Thyroid gland (tissue), 4 donors: ENCODE measurements around the gene ILRUN. TPM values are rescaled to one million over a fixed set of nuclear protein-coding genes. Genes with fewer than 3 reads are reported as not detected.
A peak's percentile ranks its signal among the peaks of the same experiment; 100 is the strongest.
"Not testable (repeated sequence)": the region's sequence is repeated elsewhere in the genome, so short reads cannot be mapped to it uniquely, and the experiment has no call there.

Experiments used
- DNase-seq, 2 donors: peaks; one replicate each; pipeline ENCODE4 v3.0.0-alpha.2; 2019
- H3K27ac ChIP-seq, 3 donors: fragments of 200-600 bp; sonication (generic); 1 replicate in 2 of 3; 2 replicates in 1 of 3; pipeline ENCODE4 v1.5.1; 2016 to 2019; ENCODE audit warnings: mild to moderate bottlenecking in 1 of 3, moderate library complexity in 1 of 3
- H3K27me3 ChIP-seq: fragments of 200-600 bp; sonication (generic); one replicate; pipeline ENCODE4 v1.5.1; 2019
- H3K36me3 ChIP-seq, 2 donors: fragments of 200-600 bp; sonication (generic); one replicate each; pipeline ENCODE4 v1.5.1; 2016 to 2019
- H3K4me1 ChIP-seq, 2 donors: fragments of 200-600 bp; sonication (generic); one replicate each; pipeline ENCODE4 v1.5.1; 2017 to 2019
- H3K4me3 ChIP-seq, 3 donors: fragments of 200-600 bp; sonication (generic); replicated peaks in 1 of 3; 1 replicate in 2 of 3; 2 replicates in 1 of 3; pipeline ENCODE4 v1.5.1; 2016; ENCODE audit warnings: mild to moderate bottlenecking in 1 of 3
- H3K9me3 ChIP-seq: fragments of 200-600 bp; sonication (generic); one replicate; pipeline ENCODE4 v1.5.1; 2017
- POLR2A ChIP-seq, 2 donors: fragments of 450-650 bp; IDR thresholded peaks; one replicate each; pipeline ENCODE4 v1.6.1; 2017; ENCODE audit warnings: antibody characterized with exemption in 2 of 2, mild to moderate bottlenecking in 2 of 2, moderate library complexity in 1 of 2
- WGBS, 2 donors: methylation state at CpG; one replicate each; pipeline ENCODE4 v1.1.5; 2017; 5-methylcytosine and 5-hydroxymethylcytosine counted together
- intact Hi-C: fragments of 100-400 bp; cut with DNase I; formaldehyde crosslinking; loops from one replicate; pipeline ENCODE4 v1.15.1; 2023
- small RNA-seq: library from RNA; depleted of rRNA; stranded (forward); fragments of <200 nt; gene quantifications from one replicate; pipeline ENCODE3, GENCODE V24; 2016
- total RNA-seq, 4 donors: library from RNA; depleted of rRNA; stranded (reverse); fragments of >200 nt; gene quantifications; one replicate each; pipeline ENCODE4 v1.2.3, GENCODE V29; 2016
- TF ChIP-seq, protein P1 (sequence below), 6 experiments: fragments of 200-600 bp in 3 of 6; fragments of 450-650 bp in 3 of 6; sonication (generic) in 3 of 6; IDR thresholded peaks; one replicate each; pipeline ENCODE4 v1.5.1; 2016 to 2019; ENCODE audit warnings: antibody characterized with exemption in 6 of 6, mild to moderate bottlenecking in 2 of 6, inconsistent platforms in 1 of 6, moderate library complexity in 1 of 6

ILRUN gene
- total RNA-seq, 4 donors from 2014 or later = 76.5 to 107 (median 89.0) TPM

DNA sequence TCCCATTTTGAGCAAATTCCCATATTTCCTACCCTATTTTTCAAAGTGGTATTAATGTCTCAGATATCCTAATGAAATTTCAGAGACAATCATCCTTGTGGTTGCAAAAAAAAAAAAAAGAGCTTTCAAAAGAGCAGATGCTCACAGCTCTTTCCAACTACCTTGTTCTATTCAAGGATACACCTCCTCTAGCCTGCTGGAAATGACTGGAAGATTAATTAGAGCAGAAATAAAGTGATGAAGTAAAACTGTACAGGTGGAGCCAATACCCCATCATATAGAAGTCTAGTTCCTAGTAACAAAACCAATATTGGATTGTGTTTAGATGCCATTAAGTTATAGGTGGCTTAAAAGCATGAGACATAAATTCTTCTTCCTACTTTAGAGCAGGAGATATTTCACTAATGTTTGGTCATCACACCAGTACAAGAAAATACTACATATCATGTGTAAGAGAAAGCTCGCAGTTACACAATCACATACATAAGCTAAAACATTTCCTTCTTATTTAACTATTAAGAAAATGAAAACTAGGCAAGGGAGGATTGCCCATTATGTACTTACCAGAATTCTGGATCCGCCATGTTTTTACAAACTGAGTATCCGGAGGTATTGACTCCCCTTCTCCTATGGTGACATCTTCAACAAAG is 42.4 kb downstream of the ILRUN start:
- DNase-seq = no peak
- no peak for TF ChIP-seq POLR2A (IDR thresholded peaks at IDR 0.05)
- TF ChIP-seq, protein P1, sequence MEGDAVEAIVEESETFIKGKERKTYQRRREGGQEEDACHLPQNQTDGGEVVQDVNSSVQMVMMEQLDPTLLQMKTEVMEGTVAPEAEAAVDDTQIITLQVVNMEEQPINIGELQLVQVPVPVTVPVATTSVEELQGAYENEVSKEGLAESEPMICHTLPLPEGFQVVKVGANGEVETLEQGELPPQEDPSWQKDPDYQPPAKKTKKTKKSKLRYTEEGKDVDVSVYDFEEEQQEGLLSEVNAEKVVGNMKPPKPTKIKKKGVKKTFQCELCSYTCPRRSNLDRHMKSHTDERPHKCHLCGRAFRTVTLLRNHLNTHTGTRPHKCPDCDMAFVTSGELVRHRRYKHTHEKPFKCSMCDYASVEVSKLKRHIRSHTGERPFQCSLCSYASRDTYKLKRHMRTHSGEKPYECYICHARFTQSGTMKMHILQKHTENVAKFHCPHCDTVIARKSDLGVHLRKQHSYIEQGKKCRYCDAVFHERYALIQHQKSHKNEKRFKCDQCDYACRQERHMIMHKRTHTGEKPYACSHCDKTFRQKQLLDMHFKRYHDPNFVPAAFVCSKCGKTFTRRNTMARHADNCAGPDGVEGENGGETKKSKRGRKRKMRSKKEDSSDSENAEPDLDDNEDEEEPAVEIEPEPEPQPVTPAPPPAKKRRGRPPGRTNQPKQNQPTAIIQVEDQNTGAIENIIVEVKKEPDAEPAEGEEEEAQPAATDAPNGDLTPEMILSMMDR (IDR thresholded peaks at IDR 0.05) = no peak
- no peaks in the 10 kb centered on the region for H3K27me3 ChIP-seq
- intact Hi-C loops = no loop called here
- WGBS, 2 donors = 95 to 99% methylated on average over 3 of the region's 3 CpGs
- H3K27ac ChIP-seq = peak overlapping the region; percentile 23 to 92 (median 90)
- no peaks in the 10 kb centered on the region for H3K9me3 ChIP-seq
- peaks cover 58 to 60% of the 10 kb centered on the region in 2 donors for H3K4me1 ChIP-seq
- no peaks in the 10 kb centered on the region for H3K36me3 ChIP-seq
- no peak overlapping the region for H3K4me3 ChIP-seq

DNA sequence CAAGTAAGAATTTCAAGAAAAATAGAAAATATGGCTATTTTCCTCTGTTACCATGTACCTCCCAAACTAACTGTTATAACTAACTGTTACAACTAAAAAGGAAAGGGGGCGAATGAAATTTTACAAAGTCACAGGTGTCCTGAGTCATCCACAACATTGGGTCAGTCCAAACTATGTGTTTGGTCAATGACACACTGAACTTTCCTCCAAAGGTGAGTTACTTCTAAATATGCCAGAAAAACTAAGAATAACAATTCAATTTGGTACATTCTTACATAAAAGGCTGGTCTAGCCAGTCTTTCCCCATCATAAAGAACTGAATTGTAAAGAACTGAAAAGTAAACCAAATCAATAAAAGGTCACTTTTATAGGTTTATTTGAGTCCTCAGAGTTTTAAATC is 44.3 kb downstream of the ILRUN start:
- Histone ChIP-seq H3K27me3 (no peaks in the 10 kb centered on the region), H3K27ac (peak overlapping the region in 2 of 3 donors; percentile 64 to 65), H3K4me3 (no peak overlapping the region), H3K9me3 (no peaks in the 10 kb centered on the region), H3K36me3 (no peaks in the 10 kb centered on the region), H3K4me1 (peaks cover 45 to 48% of the 10 kb centered on the region in 2 donors)
- intact Hi-C loops = no loop called here
- DNase-seq = no peak
- TF ChIP-seq, protein P1 (IDR thresholded peaks at IDR 0.05) = no peak
- no peak for TF ChIP-seq POLR2A (IDR thresholded peaks at IDR 0.05)
- WGBS, 2 donors = 98 to 100% methylated on average over 1 of the region's 1 CpG

DNA sequence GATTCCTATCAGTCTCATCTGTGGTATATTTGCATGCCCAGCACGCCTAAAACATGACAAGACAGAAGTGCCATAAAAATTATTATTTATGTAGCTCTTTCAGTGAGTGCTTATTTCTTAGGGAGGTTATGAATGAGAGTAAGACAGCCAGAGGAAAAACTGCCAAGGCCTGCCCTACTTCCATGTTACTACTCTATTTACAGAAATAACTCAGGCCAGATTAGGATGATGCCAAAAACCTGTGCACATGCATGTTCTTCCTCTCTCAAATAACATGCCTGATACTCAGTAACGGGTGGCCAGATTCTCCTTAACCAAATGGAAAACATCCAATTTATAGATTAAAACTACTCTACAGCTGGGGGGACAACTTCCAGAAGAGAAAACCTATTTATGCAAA is 45.7 kb downstream of the ILRUN start:
- H3K27ac ChIP-seq = peak overlapping the region; percentile 42 to 71 (median 64)
- TF ChIP-seq POLR2A (IDR thresholded peaks at IDR 0.05) = no peak
- TF ChIP-seq, protein P1 (IDR thresholded peaks at IDR 0.05) = no peak
- intact Hi-C loops = no loop called here
- WGBS, 2 donors = 55 to 57% methylated on average over 2 of the region's 2 CpGs
- no peaks in the 10 kb centered on the region for H3K27me3 ChIP-seq
- H3K4me1 ChIP-seq = peaks cover 31 to 37% of the 10 kb centered on the region in 2 donors
- no peaks in the 10 kb centered on the region for H3K9me3 ChIP-seq
- H3K36me3 ChIP-seq = peaks cover 0 to under 1% of the 10 kb centered on the region in 2 donors
- no peak for DNase-seq
- H3K4me3 ChIP-seq = no peak overlapping the region

DNA sequence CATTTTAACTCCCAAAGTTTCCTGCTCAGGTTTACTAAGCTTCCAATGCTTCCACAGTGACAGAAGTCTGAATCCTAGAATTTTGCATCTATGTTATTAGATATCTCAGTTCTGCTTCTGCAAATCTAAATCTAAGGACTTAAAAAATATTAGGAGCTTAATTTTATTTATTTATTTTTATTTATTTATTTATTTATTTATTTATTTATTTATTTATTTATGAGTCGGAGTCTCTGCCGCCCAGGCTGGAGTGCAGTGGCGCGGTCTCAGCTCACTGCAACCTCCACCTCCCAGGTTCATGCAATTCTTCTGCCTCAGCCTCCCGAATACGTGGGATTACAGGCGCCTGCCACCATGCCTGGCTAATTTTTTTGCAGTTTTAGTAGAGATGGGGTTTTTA is 46.3 kb downstream of the ILRUN start:
- WGBS, 2 donors = 98% methylated on average over 7 of the region's 7 CpGs
- intact Hi-C loops = not testable (repeated sequence)

DNA sequence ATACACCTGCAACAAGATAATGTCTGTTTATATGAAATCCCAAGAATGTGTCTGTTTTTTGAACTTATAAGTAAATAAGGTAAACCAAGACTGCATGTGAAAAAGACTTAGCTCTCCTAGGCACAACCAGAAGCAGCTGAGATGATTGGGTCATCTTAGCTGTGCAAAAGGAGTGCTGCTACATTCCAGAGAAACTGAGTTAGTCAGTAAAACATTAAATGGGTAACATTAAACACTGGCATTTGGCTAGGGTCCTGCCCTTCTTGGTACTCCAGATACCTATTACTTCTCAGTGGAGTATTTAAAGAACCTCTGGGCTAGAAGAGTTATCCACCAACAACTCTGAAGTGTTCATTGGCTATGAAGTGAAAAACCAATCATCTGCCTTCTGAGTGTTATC is 47.8 kb downstream of the ILRUN start:
- H3K4me1 ChIP-seq = peaks cover 28 to 32% of the 10 kb centered on the region in 2 donors
- no peaks in the 10 kb centered on the region for H3K9me3 ChIP-seq
- no peak overlapping the region for H3K4me3 ChIP-seq
- TF ChIP-seq POLR2A (IDR thresholded peaks at IDR 0.05) = no peak
- TF ChIP-seq, protein P1 (IDR thresholded peaks at IDR 0.05) = no peak
- intact Hi-C loops = no loop called here
- DNase-seq = no peak
- no peaks in the 10 kb centered on the region for H3K27me3 ChIP-seq
- H3K27ac ChIP-seq = no peak overlapping the region
- peaks cover 5% of the 10 kb centered on the region in 2 donors for H3K36me3 ChIP-seq

More for the DNA sequence above, 46.3 kb downstream of the ILRUN start:
- H3K4me1 ChIP-seq = peaks cover 28 to 32% of the 10 kb centered on the region in 2 donors
- not testable (repeated sequence) for H3K27me3 ChIP-seq, H3K36me3 ChIP-seq, H3K9me3 ChIP-seq, DNase-seq, H3K4me3 ChIP-seq
- peak overlapping the region in 2 of 3 donors; percentile 64 to 71 for H3K27ac ChIP-seq

Small RNA genes lying within 50 kb of the gene (small RNA-seq; reads per million reads assigned to genes)
- gene RN7SL200P = not detected

Other genes starting within 250 kb of the ILRUN start
- under 1 TPM in 1 of 4 donors, not detected in 3; 0.11 TPM for gene PACSIN1, start 230.7 kb downstream of the ILRUN start, total RNA-seq
- not detected for gene SPDEF, start 140.4 kb downstream of the ILRUN start, total RNA-seq
- 100 to 1,000 TPM in 1 of 4 donors, 10 to 100 TPM in 3; 54.9 to 107 (median 62.9) TPM for gene SNRPC, start 60.7 kb upstream of the ILRUN start, total RNA-seq
- 10 to 100 TPM; 12.6 to 19.5 (median 16.1) TPM for gene BLTP3A, start 95.3 kb upstream of the ILRUN start, total RNA-seq
- 10 to 100 TPM; 12.8 to 32.2 (median 20.2) TPM for gene TAF11, start 191.3 kb upstream of the ILRUN start, total RNA-seq
- 10 to 100 TPM; 29.9 to 43.8 (median 34.4) TPM for gene ANKS1A, start 192.5 kb upstream of the ILRUN start, total RNA-seq